ENCODE measurements around the gene COL27A1.

DNA sequence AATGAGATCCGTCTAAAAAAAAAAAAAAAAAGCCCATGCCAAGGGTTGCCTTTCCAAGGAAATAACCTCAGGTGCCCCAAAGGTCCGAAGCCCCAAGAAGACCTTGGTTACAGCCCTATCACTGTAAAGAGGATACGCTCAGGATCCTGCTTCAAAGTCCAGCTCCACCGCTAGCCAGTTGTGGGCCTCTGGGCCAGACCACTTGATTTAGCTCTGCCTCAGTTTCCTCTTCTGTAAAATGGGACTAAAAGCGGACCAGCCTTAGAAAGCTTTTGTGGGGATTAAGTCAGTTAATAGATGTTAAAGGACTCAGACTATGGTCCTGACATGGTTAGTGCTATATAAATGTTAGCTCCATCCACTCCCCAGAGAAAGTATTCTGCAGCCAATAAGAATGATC, 118.9 kb downstream of the COL27A1 start:
- TF ChIP-seq, protein P1, sequence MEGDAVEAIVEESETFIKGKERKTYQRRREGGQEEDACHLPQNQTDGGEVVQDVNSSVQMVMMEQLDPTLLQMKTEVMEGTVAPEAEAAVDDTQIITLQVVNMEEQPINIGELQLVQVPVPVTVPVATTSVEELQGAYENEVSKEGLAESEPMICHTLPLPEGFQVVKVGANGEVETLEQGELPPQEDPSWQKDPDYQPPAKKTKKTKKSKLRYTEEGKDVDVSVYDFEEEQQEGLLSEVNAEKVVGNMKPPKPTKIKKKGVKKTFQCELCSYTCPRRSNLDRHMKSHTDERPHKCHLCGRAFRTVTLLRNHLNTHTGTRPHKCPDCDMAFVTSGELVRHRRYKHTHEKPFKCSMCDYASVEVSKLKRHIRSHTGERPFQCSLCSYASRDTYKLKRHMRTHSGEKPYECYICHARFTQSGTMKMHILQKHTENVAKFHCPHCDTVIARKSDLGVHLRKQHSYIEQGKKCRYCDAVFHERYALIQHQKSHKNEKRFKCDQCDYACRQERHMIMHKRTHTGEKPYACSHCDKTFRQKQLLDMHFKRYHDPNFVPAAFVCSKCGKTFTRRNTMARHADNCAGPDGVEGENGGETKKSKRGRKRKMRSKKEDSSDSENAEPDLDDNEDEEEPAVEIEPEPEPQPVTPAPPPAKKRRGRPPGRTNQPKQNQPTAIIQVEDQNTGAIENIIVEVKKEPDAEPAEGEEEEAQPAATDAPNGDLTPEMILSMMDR (IDR thresholded peaks at IDR 0.05; ENCODE audit: low read depth, low read length): no peak
- TF ChIP-seq POLR2A (IDR thresholded peaks at IDR 0.05; ENCODE audit: extremely low read depth, insufficient read length): no peak
- TF ChIP-seq MYC (IDR thresholded peaks at IDR 0.05; ENCODE audit: low read depth, low read length): no peak

All from NB4 (cell line).